HEK293T (cell line): Measurements from ENCODE around the gene CFI.

ENCODE experiments used
- CTCF ChIA-PET: fragments of 350-600 bp; formaldehyde crosslinking; extraction: SDS; loops from one replicate; lab custom pipeline; 2021; ENCODE audit warnings: antibody characterized with exemption, inconsistent platforms; lab: Yijun Ruan, JAX
- POLR2A ChIA-PET: fragments of 350-600 bp; formaldehyde crosslinking; extraction: SDS; loops from one replicate; lab custom pipeline; 2020; ENCODE audit warnings: antibody characterized with exemption, inconsistent platforms; lab: Yijun Ruan, JAX
- DNase-seq: peaks from one replicate; pipeline ENCODE4 v3.0.0; 2012; ENCODE audit warnings: mixed read lengths; ENCODE audit errors: extremely low spot score
- ARNT ChIP-seq: fragments of 450-650 bp; IDR thresholded peaks from 2 replicates; pipeline ENCODE4 v1.6.1; 2017; ENCODE audit warnings: mild to moderate bottlenecking
- BHLHE40 ChIP-seq: fragments of 450-650 bp; IDR thresholded peaks from 2 replicates; pipeline ENCODE4 v1.6.1; 2016; ENCODE audit warnings: mild to moderate bottlenecking, moderate library complexity, borderline replicate concordance
- CTBP1 ChIP-seq: fragments of 450-650 bp; IDR thresholded peaks from 2 replicates; pipeline ENCODE4 v1.6.1; 2016; ENCODE audit warnings: borderline replicate concordance
- ELF4 ChIP-seq: fragments of 450-650 bp; IDR thresholded peaks from 2 replicates; pipeline ENCODE4 v1.6.1; 2017; ENCODE audit warnings: antibody characterized with exemption
- FOXA1 ChIP-seq: fragments of 450-650 bp; IDR thresholded peaks from 2 replicates; pipeline ENCODE4 v1.6.1; 2016; ENCODE audit warnings: mild to moderate bottlenecking
- FOXK2 ChIP-seq: fragments of 450-650 bp; IDR thresholded peaks from 2 replicates; pipeline ENCODE4 v1.6.1; 2016; ENCODE audit warnings: mild to moderate bottlenecking
- FOXM1 ChIP-seq: fragments of 450-650 bp; IDR thresholded peaks from 2 replicates; pipeline ENCODE4 v1.6.1; 2017; ENCODE audit warnings: mild to moderate bottlenecking, borderline replicate concordance
- HDGF ChIP-seq: fragments of 450-650 bp; IDR thresholded peaks from 2 replicates; pipeline ENCODE4 v1.6.1; 2017; ENCODE audit warnings: antibody characterized with exemption, borderline replicate concordance
- L3MBTL2 ChIP-seq: fragments of 450-650 bp; conservative IDR thresholded peaks from 2 replicates; pipeline ENCODE4 v1.6.1; 2016; ENCODE audit warnings: mild to moderate bottlenecking
- LEF1 ChIP-seq: fragments of 450-650 bp; IDR thresholded peaks from 2 replicates; pipeline ENCODE4 v1.6.1; 2017; ENCODE audit warnings: mild to moderate bottlenecking, borderline replicate concordance
- NFRKB ChIP-seq: fragments of 450-650 bp; IDR thresholded peaks from 2 replicates; pipeline ENCODE4 v1.6.1; 2016; ENCODE audit warnings: mild to moderate bottlenecking, moderate library complexity
- SP1 ChIP-seq: fragments of 450-650 bp; IDR thresholded peaks from 2 replicates; pipeline ENCODE4 v1.6.1; 2017
- SUZ12 ChIP-seq: fragments of 450-650 bp; IDR thresholded peaks from 2 replicates; pipeline ENCODE4 v1.6.1; 2016; ENCODE audit warnings: mild to moderate bottlenecking
- TARDBP ChIP-seq: fragments of 450-650 bp; IDR thresholded peaks from 2 replicates; pipeline ENCODE4 v1.6.1; 2016
- ZNF384 ChIP-seq: fragments of 450-650 bp; IDR thresholded peaks from 2 replicates; pipeline ENCODE4 v1.6.1; 2016
- TF ChIP-seq, protein P1 (sequence below): fragments of 450-650 bp; IDR thresholded peaks from 2 replicates; pipeline ENCODE4 v1.6.1; 2016

CFI gene

DNA sequence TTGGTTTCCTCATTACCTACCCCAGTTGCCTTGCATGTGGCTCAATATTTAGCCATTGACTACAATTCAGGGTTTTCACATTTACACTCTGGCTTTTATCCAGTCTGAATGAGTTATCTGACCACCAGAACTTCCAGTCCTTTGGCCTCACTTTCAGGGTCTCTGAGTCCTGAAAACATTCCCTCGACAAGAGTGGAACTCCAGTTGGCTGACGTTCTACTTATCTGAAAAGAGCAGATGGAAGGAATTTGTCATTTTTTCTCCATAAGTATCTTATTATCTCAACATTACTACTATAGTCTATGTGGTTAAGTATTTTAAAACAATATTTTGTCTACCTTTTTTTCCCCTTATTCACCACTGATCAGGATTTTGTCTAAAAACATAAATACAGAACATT is 93.4 kb downstream of the CFI start:
- CTCF ChIA-PET: interaction anchor here (0.6 kb wide), 1 partner anchor 89 kb away, joined by 3 read pairs; no protein-coding TSS in a partner anchor
- no peak for TF ChIP-seq FOXM1
- TF ChIP-seq FOXA1: no peak
- no peak for TF ChIP-seq SUZ12
- no peak for TF ChIP-seq HDGF
- TF ChIP-seq ZNF384: no peak
- TF ChIP-seq BHLHE40: no peak
- TF ChIP-seq NFRKB: no peak
- TF ChIP-seq ELF4: no peak
- TF ChIP-seq FOXK2: no peak
- TF ChIP-seq LEF1: no peak
- no peak for TF ChIP-seq ARNT
- TF ChIP-seq, protein P1, sequence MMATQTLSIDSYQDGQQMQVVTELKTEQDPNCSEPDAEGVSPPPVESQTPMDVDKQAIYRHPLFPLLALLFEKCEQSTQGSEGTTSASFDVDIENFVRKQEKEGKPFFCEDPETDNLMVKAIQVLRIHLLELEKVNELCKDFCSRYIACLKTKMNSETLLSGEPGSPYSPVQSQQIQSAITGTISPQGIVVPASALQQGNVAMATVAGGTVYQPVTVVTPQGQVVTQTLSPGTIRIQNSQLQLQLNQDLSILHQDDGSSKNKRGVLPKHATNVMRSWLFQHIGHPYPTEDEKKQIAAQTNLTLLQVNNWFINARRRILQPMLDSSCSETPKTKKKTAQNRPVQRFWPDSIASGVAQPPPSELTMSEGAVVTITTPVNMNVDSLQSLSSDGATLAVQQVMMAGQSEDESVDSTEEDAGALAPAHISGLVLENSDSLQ: no peak
- TF ChIP-seq SP1: no peak
- TF ChIP-seq TARDBP: no peak
- TF ChIP-seq L3MBTL2: no peak
- no peak for TF ChIP-seq CTBP1
- POLR2A ChIA-PET: no interaction called here
- no peak for DNase-seq

DNA sequence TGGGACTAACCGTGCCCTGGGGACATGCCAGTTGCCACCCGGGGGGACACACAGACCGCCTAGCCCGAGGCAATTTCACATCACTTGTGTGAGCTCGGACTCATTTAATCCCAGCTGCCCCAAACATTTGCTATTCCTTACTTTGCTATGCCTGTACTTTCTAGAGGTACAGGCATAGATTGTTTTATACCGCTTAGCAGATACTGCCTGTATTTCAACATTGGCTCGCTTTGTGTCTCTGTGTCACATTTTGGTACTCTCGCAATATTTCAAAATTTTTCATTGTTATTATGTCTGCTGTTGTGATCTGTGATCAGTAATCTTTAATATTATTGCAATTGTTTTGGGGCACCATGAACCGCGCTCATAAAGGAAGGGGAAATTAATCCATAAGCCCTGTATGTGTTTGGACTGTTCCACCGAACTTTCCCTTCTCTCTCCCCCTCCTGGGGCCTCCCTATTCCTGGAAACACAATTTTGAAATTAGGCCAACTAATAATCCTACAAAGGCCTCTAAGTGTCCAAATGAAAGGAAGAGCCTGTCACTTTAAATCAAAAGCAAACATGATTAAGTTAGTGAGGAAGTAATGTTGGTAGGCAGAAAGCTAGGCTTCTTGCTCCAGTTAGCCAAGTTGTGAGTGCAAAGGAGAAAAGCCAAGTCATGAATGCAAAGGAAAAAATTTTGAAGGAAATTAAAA is 98.0 kb downstream of the CFI start:
- TF ChIP-seq ZNF384 (no peak), HDGF (no peak), FOXK2 (no peak), SUZ12 (no peak), ELF4 (no peak), TARDBP (no peak), CTBP1 (no peak)
- TF ChIP-seq, protein P1: no peak
- ChIA-PET CTCF (interaction anchor here (0.6 to 1.8 kb wide), 2 partner anchors 98 to 943 kb away, joined by 3 to 5 read pairs; partner anchors contain the start of gene CFI), POLR2A (interaction anchor here (1.0 to 1.2 kb wide), 2 partner anchors 27 to 100 kb away, joined by 4 to 6 read pairs; partner anchors contain the start of gene PLA2G12A)
- DNase-seq: no peak

DNA sequence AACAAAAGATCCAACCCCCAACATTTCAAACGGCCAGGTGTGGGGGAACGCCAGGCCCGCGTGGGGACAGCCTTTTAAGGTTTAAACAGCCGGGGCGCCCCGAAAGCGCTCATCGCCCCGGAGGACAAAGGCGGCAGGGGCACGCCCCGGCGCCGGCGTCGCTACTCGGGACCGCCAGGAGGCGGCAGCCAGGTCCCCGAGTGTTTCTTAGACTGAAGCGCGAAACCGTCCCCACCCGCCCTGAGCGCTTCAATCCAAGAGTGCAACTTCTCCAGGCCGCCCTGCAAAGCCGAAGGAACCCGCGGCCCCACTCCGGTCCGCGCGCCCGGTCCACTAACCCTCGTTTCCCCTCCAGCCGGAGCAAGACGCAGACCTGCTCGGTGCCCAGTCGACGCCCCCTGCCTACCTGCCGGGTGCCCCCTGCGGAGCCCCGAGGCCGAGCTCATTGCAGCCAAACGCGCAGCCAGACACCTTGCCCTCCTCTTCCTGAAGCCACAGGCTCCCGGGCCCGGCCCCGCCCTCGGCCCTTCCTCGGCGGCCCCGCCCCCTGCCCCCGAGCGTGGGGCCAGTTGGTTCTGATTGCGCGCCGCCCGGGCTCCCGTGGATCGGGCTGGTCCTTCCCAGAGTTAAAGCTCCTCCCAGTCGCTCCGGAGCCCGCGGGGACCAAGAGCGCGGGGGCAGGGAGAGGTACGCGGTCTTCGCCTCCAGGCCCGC is 98.7 kb downstream of the CFI start, which contains the start of gene CASP6:
CASP6 (minus strand) TSS at position 496 of the 714 bp plus-strand sequence; CDS start at position 446, 50 bp downstream.
- ChIA-PET POLR2A (interaction anchor here (1.0 to 1.5 kb wide), 3 partner anchors 27 to 120 kb away, joined by 3 to 6 read pairs (median 4); partner anchors contain the start of gene PLA2G12A), CTCF (interaction anchor here (0.6 to 1.8 kb wide), 2 partner anchors 99 to 942 kb away, joined by 3 to 5 read pairs; partner anchors contain the start of gene CFI)
- no peak for TF ChIP-seq LEF1
- no peak for TF ChIP-seq NFRKB
- TF ChIP-seq CTBP1: no peak
- no peak for TF ChIP-seq HDGF
- TF ChIP-seq SUZ12: no peak
- DNase-seq: peak; percentile 71

DNA sequence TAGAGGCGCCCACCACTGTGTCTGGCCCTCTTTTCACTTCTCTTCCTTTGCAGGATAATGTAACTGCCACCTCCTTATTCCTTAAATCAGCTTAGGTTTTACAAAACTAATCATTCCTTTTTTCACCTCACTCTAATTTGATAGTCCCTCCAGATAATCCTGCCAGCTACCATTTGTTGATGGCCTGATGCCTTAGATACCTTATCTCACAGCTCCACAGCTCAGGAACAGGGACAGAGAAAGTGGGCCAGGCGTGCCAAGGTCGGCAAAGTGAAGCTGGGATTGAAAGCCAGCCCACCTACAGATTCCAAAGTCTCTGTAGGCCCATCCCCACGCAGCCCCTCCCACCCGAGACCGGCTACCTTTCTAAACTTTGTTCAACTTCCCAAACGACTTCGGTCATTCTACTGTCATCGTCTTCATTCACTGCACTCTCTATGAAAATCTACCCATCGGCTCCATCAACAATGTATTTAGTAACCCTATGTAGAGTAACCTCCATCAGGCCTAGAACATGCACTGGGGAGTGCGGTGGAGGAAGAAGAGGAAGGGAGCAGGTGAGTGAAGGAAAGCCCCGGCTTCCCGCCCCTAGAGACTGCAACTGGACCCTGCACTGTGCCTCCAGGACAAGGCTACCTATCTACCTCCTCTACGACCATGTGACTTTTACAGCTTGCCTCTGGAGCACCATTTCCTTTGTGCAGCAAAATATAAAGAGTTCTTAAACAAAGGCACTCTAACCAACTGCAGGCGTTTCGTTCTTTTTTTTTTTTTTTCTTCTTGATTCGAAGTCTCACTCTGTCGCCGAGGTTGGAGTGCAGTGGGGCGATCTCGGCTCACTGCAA is 100.0 kb downstream of the CFI start:
- CTCF ChIA-PET: interaction anchor here (0.5 kb wide), 1 partner anchor 178 kb away, joined by 3 read pairs; no protein-coding TSS in a partner anchor
- TF ChIP-seq FOXK2 (no peak), SP1 (no peak), FOXM1 (no peak), L3MBTL2 (peak; percentile 22; the same call in 1 of the 2 replicates), SUZ12 (no peak)
- POLR2A ChIA-PET: interaction anchor here (1.5 kb wide), 1 partner anchor 121 kb away, joined by 3 read pairs; no protein-coding TSS in a partner anchor
- peak; percentile 11 for DNase-seq

DNA sequence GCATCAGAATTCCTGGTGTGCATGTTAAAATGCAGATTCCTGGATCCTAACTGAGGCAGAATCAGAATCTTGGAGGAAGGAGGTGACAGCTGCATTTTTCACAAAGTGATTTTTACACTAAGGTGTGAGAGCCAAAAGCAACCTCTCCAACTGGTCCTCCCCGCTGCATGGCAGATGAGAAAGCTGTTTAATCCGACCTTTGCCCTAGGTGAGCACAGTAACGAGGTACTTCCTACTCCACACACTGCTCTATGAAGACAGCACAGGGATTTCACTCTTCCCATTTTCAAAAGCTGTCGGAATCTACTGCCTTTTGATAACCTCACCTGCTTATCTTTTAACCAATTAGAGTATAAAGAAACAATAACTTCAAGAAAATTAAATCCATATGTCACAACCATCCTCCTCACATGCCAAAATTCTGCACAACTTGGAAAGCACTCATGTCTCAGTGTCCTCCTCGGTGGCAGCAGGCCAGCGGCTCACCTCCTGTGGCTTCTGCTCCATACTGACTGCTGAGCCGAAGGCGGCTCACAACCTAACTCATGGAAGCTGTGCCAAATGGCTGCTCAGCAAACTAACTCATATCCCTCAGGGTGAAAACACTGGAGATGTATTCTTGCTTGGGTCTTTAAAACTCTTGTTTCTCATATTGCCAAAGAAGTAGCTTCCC is 102.1 kb downstream of the CFI start:
- ChIA-PET CTCF (no interaction called here), POLR2A (no interaction called here)
- no peak for DNase-seq
- no peak for TF ChIP-seq BHLHE40
- TF ChIP-seq NFRKB: no peak
- TF ChIP-seq LEF1: no peak
- no peak for TF ChIP-seq FOXA1
- no peak for TF ChIP-seq ZNF384
- TF ChIP-seq L3MBTL2: no peak
- no peak for TF ChIP-seq SUZ12
- TF ChIP-seq ELF4: no peak
- no peak for TF ChIP-seq HDGF
- TF ChIP-seq SP1: no peak
